Measurements from ENCODE around the gene ASCC1.
"Not testable (repeated sequence)": the region's sequence is repeated elsewhere in the genome, so short reads cannot be mapped to it uniquely, and the experiment has no call there.

Gene ASCC1

DNA sequence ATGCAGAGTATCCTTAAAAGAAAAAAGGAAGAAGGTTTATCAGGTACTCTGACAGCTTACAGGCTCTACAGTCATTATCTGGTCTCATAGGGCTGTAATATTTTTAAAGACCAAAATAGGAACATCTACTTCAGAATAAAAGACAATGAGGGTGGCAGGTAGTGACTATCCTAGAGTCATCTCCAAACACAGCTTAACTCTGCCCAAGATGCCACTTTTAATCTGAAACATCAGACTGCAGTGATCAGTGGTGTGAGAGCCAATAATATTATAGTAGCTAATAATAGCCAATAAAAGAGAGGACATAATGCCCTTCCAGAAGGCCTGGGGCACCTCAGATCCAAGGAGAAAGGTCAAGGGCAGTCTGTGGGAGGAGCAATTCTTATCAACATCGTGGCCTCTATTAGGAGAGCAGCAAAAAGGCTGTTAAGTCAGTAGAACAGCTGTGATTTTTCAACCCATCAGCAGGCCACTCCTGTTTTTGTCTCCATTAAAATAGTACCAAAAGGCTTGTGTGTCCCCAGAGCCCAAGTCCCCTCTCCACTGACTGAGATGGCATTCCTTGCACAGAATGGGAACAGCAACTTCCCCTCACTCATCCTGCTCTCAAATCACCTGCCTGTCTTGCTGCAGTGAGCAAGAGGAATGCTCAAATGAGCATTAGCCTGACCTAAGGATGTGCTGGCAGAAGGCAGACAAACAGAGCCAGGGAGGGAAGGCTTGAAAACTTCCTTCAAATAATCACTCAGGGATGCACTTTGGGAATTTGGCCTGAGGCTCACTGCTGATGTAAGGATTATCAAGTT, 107.0 kb downstream of the ASCC1 start:
- Histone ChIP-seq H3K79me2 (ENCODE audit: insufficient read depth, low read length) (no peaks in the 10 kb centered on the region), H3K9me3 (ENCODE audit: insufficient read depth, low read length) (no peaks in the 10 kb centered on the region), H3K9me2 (replicated peaks; ENCODE audit: insufficient read depth, low read length) (no peaks in the 10 kb centered on the region), H3K4me2 (ENCODE audit: low read depth, low read length, poor library complexity, severe bottlenecking) (no peak overlapping the region), H3K27me3 (ENCODE audit: low read length) (no peaks in the 10 kb centered on the region), H3K36me3 (ENCODE audit: low read length) (no peaks in the 10 kb centered on the region), H3F3A (ENCODE audit: insufficient read depth) (no peaks in the 10 kb centered on the region), H3K4me3 (ENCODE audit: insufficient read depth, low read length, poor library complexity, severe bottlenecking) (no peak overlapping the region), H2AFZ (ENCODE audit: low read depth, low read length, severe bottlenecking) (no peak overlapping the region), H4K20me1 (ENCODE audit: low read depth, low read length) (no peaks in the 10 kb centered on the region), H3K27ac (ENCODE audit: low read depth, low read length) (no peak overlapping the region), H3K9ac (ENCODE audit: low read length) (no peak overlapping the region)
- TF ChIP-seq CTCF (IDR thresholded peaks at IDR 0.05; ENCODE audit: insufficient read depth, low read length, poor library complexity, severe bottlenecking) (no peak), EZH2phosphoT487 (conservative IDR thresholded peaks at IDR 0.05; ENCODE audit: low read length) (no peak)

DNA sequence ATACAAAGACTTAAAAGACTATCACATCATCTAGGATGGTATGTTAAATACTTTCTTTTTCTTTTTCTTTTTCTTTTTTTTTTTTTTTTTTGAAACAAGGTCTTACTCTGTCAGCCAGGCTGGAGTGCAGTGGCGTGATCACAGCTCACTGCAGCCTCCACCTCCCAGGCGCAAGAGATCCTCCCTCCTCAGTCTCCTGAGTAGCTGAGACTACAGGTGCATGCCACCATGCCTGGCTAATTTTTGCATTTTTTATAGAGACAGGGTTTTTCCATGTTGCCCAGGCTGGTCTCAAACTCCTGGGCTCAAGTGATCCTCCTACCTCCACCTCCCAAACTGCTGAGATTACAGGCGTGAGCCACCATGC, 108.1 kb downstream of the ASCC1 start:
- H3K27ac ChIP-seq (ENCODE audit: low read depth, low read length): peak overlapping the region; percentile 31; the same call in 1 of the 2 replicates
- not testable (repeated sequence) for H4K20me1 ChIP-seq (ENCODE audit: low read depth, low read length); H3K36me3 ChIP-seq (ENCODE audit: low read length); H3K9me3 ChIP-seq (ENCODE audit: insufficient read depth, low read length); H2AFZ ChIP-seq (ENCODE audit: low read depth, low read length, severe bottlenecking); H3K4me2 ChIP-seq (ENCODE audit: low read depth, low read length, poor library complexity, severe bottlenecking); H3K4me3 ChIP-seq (ENCODE audit: insufficient read depth, low read length, poor library complexity, severe bottlenecking); H3K27me3 ChIP-seq (ENCODE audit: low read length); H3F3A ChIP-seq (ENCODE audit: insufficient read depth); H3K9me2 ChIP-seq (replicated peaks; ENCODE audit: insufficient read depth, low read length); H3K9ac ChIP-seq (ENCODE audit: low read length); H3K79me2 ChIP-seq (ENCODE audit: insufficient read depth, low read length)

DNA sequence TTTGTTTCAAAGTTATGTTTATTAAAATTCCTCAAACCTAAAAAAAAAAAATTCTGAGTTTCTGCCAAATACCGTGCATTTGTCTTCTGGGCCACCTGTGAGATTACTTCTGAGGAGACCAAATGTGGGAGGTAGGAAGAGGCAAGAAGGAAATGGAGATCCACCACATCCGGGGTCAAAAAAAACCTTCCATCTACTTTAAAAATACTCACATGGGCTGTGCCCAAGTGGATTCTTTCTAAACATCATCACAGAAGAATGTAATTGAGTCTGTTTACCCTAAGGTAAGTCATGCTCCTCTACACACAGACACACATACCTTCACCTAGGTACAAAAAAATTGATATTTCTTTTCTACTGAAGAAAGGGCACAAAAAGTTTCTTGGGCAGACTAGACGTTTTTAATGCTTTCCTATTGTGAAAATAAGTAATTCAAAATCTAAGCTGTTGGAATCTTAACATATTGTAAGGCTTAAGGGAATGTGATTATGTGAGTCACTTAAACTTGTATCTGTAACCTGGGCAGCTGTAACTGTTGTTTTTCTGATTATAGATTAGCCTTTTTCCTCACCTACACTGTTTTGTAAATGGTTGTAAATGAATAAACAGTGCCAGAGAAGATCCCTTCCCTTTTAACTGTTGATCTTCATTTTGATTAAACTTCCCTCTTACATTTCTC, 108.6 kb downstream of the ASCC1 start:
- H3K9me3 ChIP-seq (ENCODE audit: insufficient read depth, low read length): no peaks in the 10 kb centered on the region
- H3K27ac ChIP-seq (ENCODE audit: low read depth, low read length): peak overlapping the region; percentile 31; the same call in 1 of the 2 replicates
- no peak overlapping the region for H3K4me3 ChIP-seq (ENCODE audit: insufficient read depth, low read length, poor library complexity, severe bottlenecking)
- no peaks in the 10 kb centered on the region for H3K79me2 ChIP-seq (ENCODE audit: insufficient read depth, low read length)
- H3K9me2 ChIP-seq (replicated peaks; ENCODE audit: insufficient read depth, low read length): no peaks in the 10 kb centered on the region
- no peaks in the 10 kb centered on the region for H4K20me1 ChIP-seq (ENCODE audit: low read depth, low read length)
- peak overlapping the region; percentile 11 for H3K4me2 ChIP-seq (ENCODE audit: low read depth, low read length, poor library complexity, severe bottlenecking)
- no peak overlapping the region for H2AFZ ChIP-seq (ENCODE audit: low read depth, low read length, severe bottlenecking)
- H3F3A ChIP-seq (ENCODE audit: insufficient read depth): no peaks in the 10 kb centered on the region
- H3K36me3 ChIP-seq (ENCODE audit: low read length): no peaks in the 10 kb centered on the region
- no peaks in the 10 kb centered on the region for H3K27me3 ChIP-seq (ENCODE audit: low read length)
- H3K9ac ChIP-seq (ENCODE audit: low read length): no peak overlapping the region
- no peak for TF ChIP-seq CTCF (IDR thresholded peaks at IDR 0.05; ENCODE audit: insufficient read depth, low read length, poor library complexity, severe bottlenecking)
- TF ChIP-seq EZH2phosphoT487 (conservative IDR thresholded peaks at IDR 0.05; ENCODE audit: low read length): no peak

- Histone ChIP-seq H3K9me2 (replicated peaks; ENCODE audit: insufficient read depth, low read length) (no peaks in the 10 kb centered on the region), H3K4me2 (ENCODE audit: low read depth, low read length, poor library complexity, severe bottlenecking) (peak overlapping the region; percentile 11), H3K79me2 (ENCODE audit: insufficient read depth, low read length) (no peaks in the 10 kb centered on the region), H3K27ac (ENCODE audit: low read depth, low read length) (no peak overlapping the region), H3F3A (ENCODE audit: insufficient read depth) (no peaks in the 10 kb centered on the region), H3K36me3 (ENCODE audit: low read length) (no peaks in the 10 kb centered on the region), H3K27me3 (ENCODE audit: low read length) (no peaks in the 10 kb centered on the region), H3K9me3 (ENCODE audit: insufficient read depth, low read length) (no peaks in the 10 kb centered on the region), H2AFZ (ENCODE audit: low read depth, low read length, severe bottlenecking) (no peak overlapping the region), H3K9ac (ENCODE audit: low read length) (no peak overlapping the region), H3K4me3 (ENCODE audit: insufficient read depth, low read length, poor library complexity, severe bottlenecking) (no peak overlapping the region), H4K20me1 (ENCODE audit: low read depth, low read length) (no peaks in the 10 kb centered on the region)
- TF ChIP-seq CTCF (IDR thresholded peaks at IDR 0.05; ENCODE audit: insufficient read depth, low read length, poor library complexity, severe bottlenecking): no peak
- TF ChIP-seq EZH2phosphoT487 (conservative IDR thresholded peaks at IDR 0.05; ENCODE audit: low read length): no peak
These were observed 109.2 kb downstream of the ASCC1 start for GRCh38 chr10:72106896-72107295.

All from SU-DHL-6 (cell line).